ENCODE results near the gene SPESP1. TPM values are rescaled to one million over a fixed set of nuclear protein-coding genes. Genes with fewer than 3 reads are reported as not detected.

The SPESP1 gene
- total RNA-seq, 4 donors from 2014 or later = 1.1 to 6.0 (median 4.6) TPM

- no peak for TF ChIP-seq CTCF (IDR thresholded peaks at IDR 0.05; ENCODE audit: low read depth)
These were observed 28.3 kb downstream of the SPESP1 start for GRCh38 chr15:68958597-68958996.

- no peak for TF ChIP-seq CTCF (IDR thresholded peaks at IDR 0.05; ENCODE audit: low read depth)
These were observed 32.1 kb downstream of the SPESP1 start for GRCh38 chr15:68962465-68962864.

GRCh38 chr15:68966996-68967395, 36.7 kb downstream of the SPESP1 start:
- TF ChIP-seq CTCF (IDR thresholded peaks at IDR 0.05; ENCODE audit: low read depth) = no peak

- TF ChIP-seq CTCF (IDR thresholded peaks at IDR 0.05; ENCODE audit: low read depth) = no peak
These were observed 37.6 kb downstream of the SPESP1 start for GRCh38 chr15:68967948-68968347.

- no peak for TF ChIP-seq CTCF (IDR thresholded peaks at IDR 0.05; ENCODE audit: low read depth)
These were observed 39.0 kb downstream of the SPESP1 start for GRCh38 chr15:68969298-68969697.

- TF ChIP-seq CTCF (IDR thresholded peaks at IDR 0.05; ENCODE audit: low read depth) = no peak
These were observed 42.1 kb downstream of the SPESP1 start for GRCh38 chr15:68972201-68973065.

- TF ChIP-seq CTCF (IDR thresholded peaks at IDR 0.05; ENCODE audit: low read depth) = no peak
These were observed 48.7 kb downstream of the SPESP1 start for GRCh38 chr15:68979006-68979405.

All from subcutaneous adipose tissue (tissue), 4 donors.